Fibroblast of villous mesenchyme (primary cell): ENCODE results near the gene CIDEB. TPM values are rescaled to one million over a fixed set of nuclear protein-coding genes. Genes with fewer than 3 reads are reported as not detected.

Experiments
- DNase-seq: peaks from one replicate; pipeline ENCODE4 v3.0.0-alpha.2; 2010; ENCODE audit warnings: low read depth
- H3K4me3 ChIP-seq: 2 replicates; pipeline ENCODE4 v1.5.1; 2011; ENCODE audit warnings: low read depth, mild to moderate bottlenecking, low read length
- total RNA-seq: library from RNA; depleted of rRNA; stranded (reverse); fragments of >200 nt; gene quantifications from 2 replicates; pipeline ENCODE4 v1.2.3, GENCODE V29; 2012
- TF ChIP-seq, protein P1 (sequence below): IDR thresholded peaks from 2 replicates; pipeline ENCODE4 v1.5.1; 2012; ENCODE audit warnings: low read depth, mild to moderate bottlenecking, low read length; ENCODE audit not compliant: insufficient read depth

The CIDEB gene
- total RNA-seq, 1 donor = 3.0 TPM

DNA sequence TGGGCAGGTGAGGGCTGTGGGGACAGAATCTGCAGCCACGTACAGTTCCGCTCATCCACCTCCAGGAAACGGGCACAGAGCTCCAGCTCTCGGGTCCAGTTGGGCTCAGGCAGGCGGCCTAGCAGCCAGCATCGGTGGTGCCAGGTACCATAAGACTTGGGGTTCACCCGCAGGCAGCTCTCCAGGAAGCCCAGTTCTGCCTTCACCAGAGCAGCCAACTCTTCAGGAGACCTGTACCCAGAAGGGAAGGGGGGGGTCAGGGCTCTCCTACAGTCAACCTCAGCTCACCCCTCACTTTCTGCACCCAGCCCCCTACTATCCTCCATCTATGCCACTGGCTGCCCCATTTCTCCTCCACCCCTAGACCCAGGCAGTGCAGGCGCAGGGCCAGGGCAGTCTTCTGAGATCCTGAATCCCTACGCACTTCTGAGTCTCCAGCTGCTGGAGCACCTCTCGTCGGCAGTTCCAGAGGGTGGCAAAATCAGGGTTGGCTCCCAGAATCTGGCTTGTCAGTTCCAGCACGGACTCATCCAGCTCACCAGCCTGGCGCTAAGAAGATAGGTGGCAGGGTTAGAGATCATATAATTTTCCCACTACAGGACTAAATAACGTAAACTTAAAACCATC, 37.8 kb downstream of the CIDEB start:
- no peak overlapping the region for H3K4me3 ChIP-seq
- DNase-seq = no peak
- TF ChIP-seq, protein P1, sequence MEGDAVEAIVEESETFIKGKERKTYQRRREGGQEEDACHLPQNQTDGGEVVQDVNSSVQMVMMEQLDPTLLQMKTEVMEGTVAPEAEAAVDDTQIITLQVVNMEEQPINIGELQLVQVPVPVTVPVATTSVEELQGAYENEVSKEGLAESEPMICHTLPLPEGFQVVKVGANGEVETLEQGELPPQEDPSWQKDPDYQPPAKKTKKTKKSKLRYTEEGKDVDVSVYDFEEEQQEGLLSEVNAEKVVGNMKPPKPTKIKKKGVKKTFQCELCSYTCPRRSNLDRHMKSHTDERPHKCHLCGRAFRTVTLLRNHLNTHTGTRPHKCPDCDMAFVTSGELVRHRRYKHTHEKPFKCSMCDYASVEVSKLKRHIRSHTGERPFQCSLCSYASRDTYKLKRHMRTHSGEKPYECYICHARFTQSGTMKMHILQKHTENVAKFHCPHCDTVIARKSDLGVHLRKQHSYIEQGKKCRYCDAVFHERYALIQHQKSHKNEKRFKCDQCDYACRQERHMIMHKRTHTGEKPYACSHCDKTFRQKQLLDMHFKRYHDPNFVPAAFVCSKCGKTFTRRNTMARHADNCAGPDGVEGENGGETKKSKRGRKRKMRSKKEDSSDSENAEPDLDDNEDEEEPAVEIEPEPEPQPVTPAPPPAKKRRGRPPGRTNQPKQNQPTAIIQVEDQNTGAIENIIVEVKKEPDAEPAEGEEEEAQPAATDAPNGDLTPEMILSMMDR = no peak

DNA sequence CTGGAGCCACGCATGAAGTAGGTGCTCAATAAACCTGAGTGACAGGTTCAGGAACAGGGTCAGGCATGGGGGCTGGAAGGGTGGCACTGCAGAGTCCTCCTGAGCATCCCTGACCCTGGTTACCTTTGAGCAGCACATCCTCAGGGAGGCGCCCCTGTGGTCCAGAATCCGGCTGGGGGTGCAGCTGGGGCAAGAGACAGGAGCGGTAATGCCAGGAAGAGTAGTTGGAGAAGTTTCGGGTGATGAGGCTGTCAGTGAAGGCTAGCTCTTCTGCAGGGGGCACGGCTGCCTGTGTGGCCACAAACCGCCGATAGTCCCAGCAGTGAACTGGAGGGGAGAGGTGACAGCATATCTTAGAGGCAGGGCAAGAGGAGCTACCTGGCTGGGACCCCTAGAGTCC, 38.4 kb downstream of the CIDEB start:
- DNase-seq = no peak
- TF ChIP-seq, protein P1 = no peak
- H3K4me3 ChIP-seq = no peak overlapping the region

DNA sequence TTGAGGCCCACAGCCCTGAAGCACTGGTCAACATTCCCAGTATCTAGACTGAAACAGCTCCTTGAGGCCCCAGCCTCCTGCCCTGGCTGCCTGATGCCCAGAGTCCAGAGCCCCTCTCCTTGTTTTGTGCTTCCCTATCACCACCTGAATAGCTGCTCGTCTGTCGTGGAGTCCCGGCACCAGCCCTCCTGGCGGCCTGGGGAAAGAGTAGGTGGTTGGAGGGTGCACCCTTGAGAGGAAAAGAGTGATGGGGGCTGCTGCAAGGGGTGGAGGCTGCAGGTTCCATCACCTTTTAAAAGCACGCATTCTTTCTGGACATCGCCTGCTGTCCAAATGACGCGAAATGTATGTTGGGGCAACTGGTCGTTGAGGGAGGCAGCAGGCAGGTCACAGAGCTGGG, 39.6 kb downstream of the CIDEB start:
- H3K4me3 ChIP-seq = no peak overlapping the region
- DNase-seq = no peak
- TF ChIP-seq, protein P1 = no peak

DNA sequence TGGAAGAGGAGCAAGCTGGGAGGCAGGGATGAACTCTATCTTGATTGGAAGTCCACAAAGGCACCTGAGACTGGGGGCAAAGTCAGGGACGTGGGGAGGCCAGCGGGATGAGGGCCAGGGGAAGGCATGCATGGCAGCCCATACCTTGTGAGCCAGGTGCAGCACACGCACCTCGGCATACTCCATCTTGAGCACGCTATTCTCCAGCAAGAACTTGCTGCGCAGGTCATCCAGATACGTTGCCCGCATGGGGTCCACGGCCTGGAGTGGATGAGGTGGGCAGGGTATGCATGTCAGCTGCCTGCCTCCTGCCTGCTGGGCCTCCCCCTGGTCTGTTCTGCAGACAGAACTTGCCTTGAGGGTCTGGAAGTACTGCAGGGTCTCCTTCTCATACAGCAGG, 40.3 kb downstream of the CIDEB start:
- TF ChIP-seq, protein P1 = no peak
- no peak for DNase-seq
- H3K4me3 ChIP-seq = no peak overlapping the region

DNA sequence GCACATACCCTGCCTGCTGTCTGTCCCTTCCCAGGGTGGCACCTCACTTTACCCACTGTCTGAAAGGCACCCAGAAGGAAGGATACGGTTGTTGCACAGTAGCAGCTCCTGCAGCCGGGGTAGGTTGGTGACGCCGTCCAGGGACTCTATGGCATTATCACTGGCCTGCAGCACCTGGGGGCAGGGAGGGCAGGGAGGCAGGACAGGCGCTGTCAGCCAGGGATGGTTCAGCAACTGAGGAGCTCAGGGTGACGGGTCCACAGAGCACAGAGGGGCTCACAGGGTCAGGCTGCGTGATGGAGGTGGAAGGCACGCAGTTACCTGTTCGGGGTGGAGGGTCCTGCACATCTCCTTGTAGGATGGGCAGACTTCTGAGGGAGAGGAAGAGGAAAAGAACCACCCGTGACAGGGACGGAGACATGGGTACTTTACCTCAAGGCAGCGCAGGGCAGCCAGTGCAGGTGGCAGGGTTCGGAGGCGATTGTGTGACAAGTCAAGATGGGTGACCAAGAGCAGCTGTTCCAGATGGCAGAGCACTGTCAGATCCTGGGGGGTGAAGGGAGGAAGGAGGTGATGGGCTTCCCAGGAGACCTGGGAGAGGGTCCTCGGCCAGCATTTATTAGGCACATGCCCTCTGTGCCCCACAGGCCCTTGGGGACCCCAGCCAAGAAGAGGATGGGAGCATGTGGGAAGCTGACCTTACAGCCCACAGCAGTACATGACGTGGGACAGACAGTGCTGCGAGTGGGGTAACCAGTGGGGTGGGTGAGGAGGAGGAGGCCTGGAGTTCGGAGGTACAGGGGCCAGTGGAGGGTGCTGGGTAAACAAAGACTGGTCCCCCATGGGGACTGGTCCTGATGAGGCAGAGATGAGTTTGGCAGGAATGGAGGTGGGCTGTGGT, 41.2 kb downstream of the CIDEB start:
- DNase-seq = no peak
- TF ChIP-seq, protein P1 = no peak
- no peak overlapping the region for H3K4me3 ChIP-seq

DNA sequence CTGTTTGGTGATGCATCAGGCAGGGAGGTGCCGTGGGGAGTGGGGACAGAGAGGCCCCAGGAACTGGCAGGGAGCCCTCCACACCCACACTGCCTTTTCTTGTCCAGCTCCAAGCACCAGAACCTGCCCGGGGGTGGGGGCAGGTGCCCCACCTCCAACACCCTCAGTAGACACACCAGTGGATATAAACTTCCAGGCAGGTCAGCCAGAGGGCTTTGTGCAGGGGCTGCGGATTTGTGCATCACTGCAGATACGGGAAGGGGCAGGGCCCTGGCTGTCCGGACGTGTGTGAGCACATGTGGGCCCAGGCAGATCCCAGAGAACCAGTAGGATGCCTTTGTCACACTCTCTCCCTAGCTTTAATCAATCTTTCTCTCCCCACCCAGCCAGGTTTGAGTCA, 43.5 kb downstream of the CIDEB start:
- H3K4me3 ChIP-seq = no peak overlapping the region
- TF ChIP-seq, protein P1 = no peak
- DNase-seq = no peak
